Amniotic stem cell (primary cell): ENCODE measurements around the gene DNAJC16.
"Not testable (repeated sequence)": the region's sequence is repeated elsewhere in the genome, so short reads cannot be mapped to it uniquely, and the experiment has no call there.

Source experiments
- DNase-seq: peaks from one replicate; lab custom pipeline; 2025; lab: John Stamatoyannopoulos, UW

Gene DNAJC16

GRCh38 chr1:15583016-15583706, 56.5 kb downstream of the DNAJC16 start:
- DNase-seq: no peak

- DNase-seq: no peak
Observed at GRCh38 chr1:15584489-15585363, 58.1 kb downstream of the DNAJC16 start, which contains the start of gene AGMAT. TSS of gene AGMAT (minus strand) at chr1:15585051. CDS start at chr1:15584967, 84 bp downstream.

GRCh38 chr1:15592285-15592684, 65.6 kb downstream of the DNAJC16 start:
- no peak for DNase-seq

- no peak for DNase-seq
Observed at GRCh38 chr1:15595809-15596617, 69.4 kb downstream of the DNAJC16 start.

GRCh38 chr1:15598436-15598835, 71.8 kb downstream of the DNAJC16 start:
- DNase-seq: no peak

- peak; percentile 80 for DNase-seq
Observed at GRCh38 chr1:15603050-15603965, 76.7 kb downstream of the DNAJC16 start.

- not testable (repeated sequence) for DNase-seq
Observed at GRCh38 chr1:15603966-15604282, 77.3 kb downstream of the DNAJC16 start.

GRCh38 chr1:15604400-15604799, 77.8 kb downstream of the DNAJC16 start:
- not testable (repeated sequence) for DNase-seq

GRCh38 chr1:15605398-15606383, 79.0 kb downstream of the DNAJC16 start:
- DNase-seq: no peak

- no peak for DNase-seq
Observed at GRCh38 chr1:15609631-15610030, 83.0 kb downstream of the DNAJC16 start.

GRCh38 chr1:15610167-15610566, 83.5 kb downstream of the DNAJC16 start:
- DNase-seq: no peak

- DNase-seq: no peak
Observed at GRCh38 chr1:15616373-15617172, 89.9 kb downstream of the DNAJC16 start.

- DNase-seq: peak; percentile 99
Observed at GRCh38 chr1:15617173-15618076, 90.8 kb downstream of the DNAJC16 start, which contains the start of gene DDI2. TSS of gene DDI2 (plus strand) at chr1:15617458. CDS start at chr1:15617671, 213 bp downstream.

GRCh38 chr1:15618077-15618654, 91.5 kb downstream of the DNAJC16 start:
- DNase-seq: no peak

- DNase-seq: peak; percentile 2
Observed at GRCh38 chr1:15618655-15619525, 92.2 kb downstream of the DNAJC16 start.

- no peak for DNase-seq
Observed at GRCh38 chr1:15620155-15620545, 93.5 kb downstream of the DNAJC16 start.
